GM08714 (cell line): ENCODE results near the gene UBE2D2.

ENCODE experiments used
- H3K4me3 ChIP-seq: fragments of 200-500 bp; sonication (Bioruptor generic); 2 replicates; pipeline ENCODE4 v1.5.1; 2014; ENCODE audit warnings: mild to moderate bottlenecking, low read length, inconsistent platforms
- ZNF274 ChIP-seq: IDR thresholded peaks from 2 replicates; pipeline ENCODE4 v1.6.1; 2012; ENCODE audit warnings: mild to moderate bottlenecking, low read depth, low read length

UBE2D2 gene

DNA sequence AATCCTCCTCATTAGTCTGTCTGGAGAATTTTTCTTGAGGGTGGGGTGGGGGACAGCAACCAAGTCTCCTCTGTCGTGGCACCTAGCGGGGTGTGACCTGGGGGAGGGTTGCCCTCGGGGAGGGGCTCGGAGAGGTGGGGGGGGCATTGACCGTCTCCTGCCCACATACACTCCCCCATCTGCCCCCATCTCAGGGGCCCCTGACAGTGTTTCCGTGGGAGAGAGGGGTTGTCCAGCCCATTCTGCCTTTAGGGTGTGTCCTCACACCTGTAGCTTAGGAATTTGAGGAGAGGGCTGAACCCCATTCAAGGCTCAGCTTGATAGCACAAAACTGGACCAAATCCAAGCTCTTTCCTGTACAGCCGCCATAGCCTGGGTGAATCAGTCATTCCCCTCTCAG is 81.1 kb downstream of the UBE2D2 start:
- no peak overlapping the region for H3K4me3 ChIP-seq
- no peak for TF ChIP-seq ZNF274

DNA sequence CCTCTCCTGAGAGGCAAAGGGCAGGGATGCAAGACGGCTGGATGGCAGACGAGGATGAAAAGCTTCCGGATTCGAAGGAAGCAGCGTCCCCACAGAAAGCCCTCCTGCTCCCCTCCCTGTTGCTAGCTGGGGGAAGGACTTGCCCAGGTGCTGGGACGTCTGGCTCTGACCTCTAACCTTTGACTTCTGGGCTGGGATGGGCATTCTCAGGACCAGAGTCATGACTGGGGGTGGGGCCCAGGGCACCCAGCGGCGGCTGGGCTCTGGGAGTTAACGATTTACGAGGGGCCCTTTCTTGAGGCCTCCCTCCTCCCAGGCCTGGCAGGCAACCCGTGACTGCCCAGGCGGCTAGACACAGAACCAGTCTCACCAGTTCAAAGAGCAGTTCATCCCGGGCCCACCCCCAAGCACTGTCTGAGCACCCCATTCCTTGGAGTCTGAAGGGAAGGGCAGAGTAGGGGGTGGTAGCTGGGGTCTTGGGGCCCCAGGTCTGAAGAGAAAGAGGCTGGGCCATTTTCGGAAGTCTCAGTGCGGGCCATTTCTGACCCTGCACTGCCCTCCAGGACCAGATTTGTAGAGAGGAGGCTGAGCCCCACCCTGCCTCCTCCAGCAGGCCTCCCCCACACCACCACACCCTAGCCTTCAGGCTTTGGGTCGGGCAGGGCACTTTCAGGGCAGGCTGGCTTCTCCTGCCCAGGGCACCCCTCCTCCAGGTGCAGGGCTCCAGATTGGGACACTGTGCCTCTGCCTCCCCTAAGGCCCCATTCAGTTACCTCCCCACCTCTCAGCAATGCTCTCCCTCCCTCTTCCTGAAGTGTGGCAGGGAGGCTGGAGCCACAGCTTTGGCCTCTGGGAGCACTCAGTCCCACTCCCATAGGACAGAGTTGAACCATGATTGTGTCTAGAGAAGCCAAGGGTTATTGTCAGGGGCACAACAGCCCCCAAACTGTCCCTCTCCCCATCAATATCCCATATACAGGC is 82.0 kb downstream of the UBE2D2 start:
- TF ChIP-seq ZNF274: no peak
- no peak overlapping the region for H3K4me3 ChIP-seq

DNA sequence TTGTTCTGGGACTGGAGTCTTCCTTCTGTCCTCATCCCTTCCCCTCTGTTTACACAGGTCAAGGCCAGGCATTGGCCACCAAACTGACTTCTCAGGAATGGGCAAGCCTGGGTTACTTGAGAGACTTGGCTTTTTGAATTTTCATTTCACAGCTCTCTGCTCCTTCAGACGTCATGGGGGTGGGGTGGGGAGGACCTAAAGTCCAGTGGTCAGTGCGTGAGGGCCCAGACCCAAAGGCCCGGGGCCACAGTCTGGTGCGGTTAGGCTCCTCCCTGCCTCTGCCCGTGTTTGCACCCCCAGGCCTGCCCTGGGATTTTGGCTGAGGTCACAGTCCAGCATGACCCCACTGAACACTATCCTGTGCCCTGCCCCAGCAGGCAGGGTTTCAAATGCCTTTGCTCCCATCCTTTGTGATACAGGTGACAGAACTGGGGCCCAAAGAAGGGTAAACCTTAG is 82.9 kb downstream of the UBE2D2 start:
- H3K4me3 ChIP-seq: no peak overlapping the region
- TF ChIP-seq ZNF274: no peak

DNA sequence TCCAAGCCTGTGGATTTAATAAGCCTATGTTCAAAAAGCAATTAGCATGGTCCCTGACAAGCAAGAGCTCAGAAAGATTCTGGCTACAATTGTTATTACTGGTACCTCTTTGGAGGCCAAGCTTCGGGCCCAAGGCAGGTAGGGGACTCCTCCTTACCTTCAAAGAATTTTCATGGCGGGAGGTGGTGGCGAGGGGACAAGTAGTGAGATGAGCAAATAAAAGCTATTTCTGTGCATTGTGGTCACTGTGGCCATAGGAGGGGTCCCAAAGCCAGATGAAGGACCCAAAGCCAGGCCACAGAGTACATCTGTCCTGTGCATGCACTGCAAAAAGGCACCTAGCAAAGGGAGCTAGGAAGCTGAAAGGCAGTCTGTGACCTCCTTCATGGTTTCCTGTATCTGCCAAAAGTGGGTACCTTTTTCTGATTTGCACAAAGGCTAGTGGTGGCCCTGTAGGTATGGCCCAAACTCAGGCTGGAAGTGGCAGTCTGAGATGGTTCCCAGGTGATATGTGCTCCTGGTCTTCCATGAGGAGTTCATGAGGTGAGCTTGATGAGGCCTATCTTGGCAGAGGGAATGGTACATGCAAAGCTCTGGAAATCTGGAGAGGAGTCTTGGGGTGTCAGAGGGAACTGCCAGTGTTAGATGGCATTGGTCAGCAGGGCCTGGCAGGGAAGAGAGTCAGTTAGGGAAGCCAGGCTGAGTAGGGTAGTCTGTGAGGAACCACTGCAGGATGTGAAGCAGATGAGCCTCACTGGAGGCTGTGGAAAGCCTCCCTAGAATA is 83.7 kb downstream of the UBE2D2 start:
- TF ChIP-seq ZNF274: no peak
- no peak overlapping the region for H3K4me3 ChIP-seq

DNA sequence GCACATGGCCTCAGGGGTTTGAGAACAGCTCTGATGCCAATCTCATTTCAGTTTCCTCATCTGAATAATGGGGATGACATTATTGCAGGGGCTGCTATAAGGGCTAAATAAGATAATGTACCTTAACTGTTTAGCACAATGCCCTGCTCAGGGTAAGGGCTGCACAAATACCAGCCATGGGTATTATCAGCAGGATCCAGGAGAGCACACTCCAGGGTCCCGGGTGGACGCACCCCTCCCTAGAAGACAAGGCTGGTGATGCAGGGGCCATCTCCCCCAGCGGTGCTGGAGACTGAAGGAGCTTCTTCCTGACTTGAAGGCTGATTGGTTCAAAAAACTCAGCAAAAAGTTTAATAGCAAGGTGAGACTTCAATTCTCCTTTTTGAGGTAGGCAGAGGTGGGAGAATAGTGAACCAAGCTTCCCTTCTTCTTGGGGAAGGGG is 84.3 kb downstream of the UBE2D2 start:
- H3K4me3 ChIP-seq: no peak overlapping the region
- TF ChIP-seq ZNF274: no peak

DNA sequence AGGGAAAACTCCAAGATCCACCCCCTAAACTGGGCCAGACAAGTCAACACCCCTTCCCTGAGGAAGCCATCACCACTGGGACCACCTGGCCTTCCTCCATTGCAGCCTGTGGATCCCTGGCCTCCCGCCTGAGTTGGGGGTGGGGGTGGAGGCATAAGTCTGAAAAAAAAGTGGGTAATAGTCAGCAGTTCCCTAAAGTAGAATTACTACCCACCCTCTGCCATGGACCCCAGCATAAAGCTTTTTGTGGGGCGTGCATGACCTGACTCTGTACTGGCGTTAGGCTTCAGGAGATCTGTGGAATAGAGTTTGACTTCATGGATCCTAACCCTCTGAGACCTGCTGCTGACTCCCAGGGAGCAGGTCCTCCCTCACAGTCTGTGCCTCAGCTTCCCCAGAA is 85.0 kb downstream of the UBE2D2 start:
- H3K4me3 ChIP-seq: no peak overlapping the region
- no peak for TF ChIP-seq ZNF274

DNA sequence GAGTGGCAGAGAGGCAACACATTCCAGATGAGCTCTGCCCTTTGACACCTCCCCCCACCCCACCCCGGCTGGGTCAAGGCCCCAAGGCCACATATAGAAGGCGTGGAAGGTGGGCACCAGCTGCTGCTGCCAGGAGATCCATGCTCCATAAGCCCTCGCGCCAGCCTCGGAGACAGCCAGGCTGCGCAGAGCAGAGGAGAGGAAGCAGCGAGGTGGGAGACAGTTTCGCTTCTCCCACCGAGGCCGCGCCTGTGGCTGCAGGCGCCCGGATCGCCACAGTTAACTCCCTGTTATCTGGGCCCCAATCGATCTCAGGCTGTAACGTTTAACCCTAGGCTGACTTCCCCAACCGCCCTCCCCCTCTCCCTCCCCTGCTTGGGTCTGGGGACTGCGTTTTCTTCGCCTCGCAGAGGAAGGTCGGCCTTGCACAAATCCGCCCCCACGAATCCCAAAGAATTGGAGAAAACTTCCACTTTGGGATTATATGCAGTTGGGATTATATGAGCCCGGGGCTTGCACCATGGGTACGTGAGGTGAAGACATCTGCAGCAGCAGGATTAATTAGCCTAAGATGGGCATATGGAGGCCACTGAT is 85.9 kb downstream of the UBE2D2 start:
- no peak for TF ChIP-seq ZNF274
- H3K4me3 ChIP-seq: no peak overlapping the region; the same call in 1 of the 2 replicates

DNA sequence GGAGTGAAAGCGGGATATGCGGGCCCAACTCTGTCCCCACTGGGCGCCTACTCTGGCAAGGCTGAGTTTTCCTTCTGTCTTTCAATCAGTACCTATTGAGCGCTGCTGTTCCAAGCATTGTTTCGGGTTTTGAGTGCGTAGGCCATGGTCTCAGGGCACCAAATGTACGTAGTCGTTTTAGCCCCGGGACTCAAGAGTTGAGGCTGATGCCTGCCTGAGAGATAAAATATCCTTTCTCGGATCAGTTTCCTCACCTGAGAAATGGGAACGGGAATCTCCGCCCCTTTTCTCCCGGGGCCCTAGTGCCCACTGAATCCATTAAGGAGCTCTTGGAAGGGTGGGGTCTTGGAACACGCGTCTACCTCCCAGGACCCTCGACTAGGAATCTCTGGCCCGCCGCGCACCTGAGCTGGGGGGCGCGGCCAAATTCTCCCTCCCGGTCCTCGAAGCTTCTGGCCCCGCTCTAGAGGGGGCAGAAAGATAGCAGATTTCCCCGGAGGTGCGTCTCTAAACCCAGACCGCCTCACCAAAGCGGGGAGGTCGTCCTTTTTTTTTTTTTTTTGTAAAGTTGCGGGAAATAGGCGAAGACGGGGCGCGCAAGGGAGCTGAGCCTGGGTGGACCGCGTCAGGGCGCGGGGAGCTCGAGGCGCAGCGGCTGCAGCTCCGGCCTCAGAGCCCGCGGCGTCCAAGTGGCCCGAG is 86.5 kb downstream of the UBE2D2 start:
- TF ChIP-seq ZNF274: no peak
- H3K4me3 ChIP-seq: peak overlapping the region; percentile 60; the same call in 1 of the 2 replicates

DNA sequence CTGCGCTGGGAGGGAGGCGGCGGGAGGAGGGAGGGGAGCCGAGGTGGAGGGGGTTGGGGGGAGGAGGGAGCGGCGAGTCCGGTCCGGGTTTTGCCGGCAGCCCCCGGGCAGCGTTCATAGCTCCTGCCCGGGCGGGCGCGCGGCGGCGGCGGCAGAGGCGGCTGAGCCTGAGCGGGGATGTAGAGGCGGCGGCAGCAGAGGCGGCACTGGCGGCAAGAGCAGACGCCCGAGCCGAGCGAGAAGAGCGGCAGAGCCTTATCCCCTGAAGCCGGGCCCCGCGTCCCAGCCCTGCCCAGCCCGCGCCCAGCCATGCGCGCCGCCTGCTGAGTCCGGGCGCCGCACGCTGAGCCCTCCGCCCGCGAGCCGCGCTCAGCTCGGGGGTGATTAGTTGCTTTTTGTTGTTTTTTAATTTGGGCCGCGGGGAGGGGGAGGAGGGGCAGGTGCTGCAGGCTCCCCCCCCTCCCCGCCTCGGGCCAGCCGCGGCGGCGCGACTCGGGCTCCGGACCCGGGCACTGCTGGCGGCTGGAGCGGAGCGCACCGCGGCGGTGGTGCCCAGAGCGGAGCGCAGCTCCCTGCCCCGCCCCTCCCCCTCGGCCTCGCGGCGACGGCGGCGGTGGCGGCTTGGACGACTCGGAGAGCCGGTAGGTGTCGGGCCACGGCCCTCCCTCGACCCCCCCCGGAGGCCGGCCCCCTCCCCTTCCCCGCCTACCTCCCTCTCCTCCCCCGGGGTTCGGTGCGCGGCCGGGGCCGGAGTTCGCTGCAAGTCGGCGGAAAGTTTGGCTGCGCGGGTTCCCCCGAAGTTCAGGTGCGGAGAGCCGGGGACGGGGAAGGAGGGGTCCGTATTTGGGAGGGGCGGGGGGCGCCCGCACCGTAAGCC is 87.3 kb downstream of the UBE2D2 start, which contains the start of gene CXXC5:
Gene CXXC5, plus strand, starts transcription at position 145 of the 877 bp plus-strand sequence. CDS start 32,175 bp downstream, outside the sequence.
- TF ChIP-seq ZNF274: no peak
- H3K4me3 ChIP-seq: peak within 1 kb of the TSS; percentile 84

DNA sequence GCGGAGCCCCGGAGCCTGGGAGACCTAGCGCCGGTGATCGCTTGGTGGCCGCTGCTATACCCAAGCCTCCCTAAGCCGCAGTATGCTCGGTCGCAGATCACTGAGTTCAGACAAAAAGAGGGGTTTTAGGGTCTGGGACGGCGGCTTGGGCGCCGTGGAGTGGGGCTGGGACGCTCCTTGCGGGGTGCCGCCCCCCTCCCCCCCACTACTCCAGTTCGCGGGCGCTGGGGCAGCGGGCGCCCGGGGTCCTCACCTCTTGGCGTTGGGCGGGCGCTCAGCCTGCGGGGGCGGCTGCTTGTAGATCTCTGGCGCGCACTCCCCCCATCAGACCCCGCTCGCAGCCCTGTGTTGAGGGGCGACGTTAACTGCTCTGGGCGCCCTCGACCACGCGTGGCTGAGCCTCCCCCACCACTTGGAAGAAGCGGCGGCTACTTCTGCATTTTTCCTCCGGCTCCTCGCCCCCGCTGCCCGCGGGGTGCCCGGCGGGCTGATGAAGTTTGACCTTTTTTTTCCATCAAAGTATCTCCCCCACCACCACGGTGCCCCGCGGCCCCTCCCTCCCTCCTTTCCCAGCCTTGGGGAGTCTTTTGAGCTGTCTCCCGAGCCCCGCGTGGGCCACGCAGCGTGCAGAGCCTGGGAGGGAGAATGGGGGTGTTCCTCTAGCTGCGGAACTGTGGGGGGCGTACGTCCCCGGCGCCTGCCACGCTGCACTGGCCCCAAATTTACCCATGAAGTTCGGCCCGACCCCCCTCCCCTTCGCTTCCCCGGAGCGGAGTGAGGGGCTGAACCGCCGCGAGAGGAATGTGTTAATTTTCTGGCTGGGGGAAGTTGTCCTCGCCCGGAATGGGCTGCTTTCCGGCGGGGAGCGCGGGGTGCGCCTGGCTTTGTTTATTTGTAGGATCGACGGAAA is 88.2 kb downstream of the UBE2D2 start:
- no peak for TF ChIP-seq ZNF274
- peak overlapping the region; percentile 84 for H3K4me3 ChIP-seq

DNA sequence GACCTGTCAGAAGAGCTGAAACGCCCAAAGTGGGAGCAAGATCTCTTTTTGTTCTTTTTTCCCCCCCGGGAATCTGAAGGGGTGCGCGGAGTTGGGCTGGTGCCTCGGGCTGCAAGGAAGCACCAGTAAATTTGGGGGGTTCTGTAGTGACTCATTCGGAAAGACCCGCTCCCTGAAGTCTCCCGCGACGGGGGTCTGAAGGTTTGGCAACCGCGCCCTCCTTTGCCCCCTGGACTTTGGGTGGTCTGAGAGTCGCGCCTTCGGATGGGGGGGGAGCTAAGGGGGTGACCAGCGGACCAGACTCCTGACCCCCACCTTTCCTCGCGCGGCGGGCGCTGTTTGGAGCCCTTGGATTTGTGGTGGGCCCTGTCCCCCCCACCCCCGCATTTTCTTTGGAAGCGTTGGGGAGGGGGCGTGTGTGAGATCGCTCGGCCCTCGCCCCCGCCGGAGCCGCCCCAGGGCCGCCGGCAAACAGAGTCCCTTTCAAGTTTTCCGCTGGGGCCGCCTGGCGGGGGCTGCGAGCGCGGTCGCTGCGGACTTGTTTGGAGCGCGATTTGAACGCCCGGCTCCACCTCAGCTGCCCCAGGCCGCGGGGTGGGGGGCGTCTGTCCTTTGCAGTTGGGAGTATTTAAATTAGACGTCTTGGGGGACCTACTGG is 89.0 kb downstream of the UBE2D2 start:
- peak overlapping the region; percentile 84 for H3K4me3 ChIP-seq
- TF ChIP-seq ZNF274: no peak
